ENCODE data around the gene ODAD3.

- no peak for TF ChIP-seq EZH2 (IDR thresholded peaks at IDR 0.05)
- TF ChIP-seq, protein P1, sequence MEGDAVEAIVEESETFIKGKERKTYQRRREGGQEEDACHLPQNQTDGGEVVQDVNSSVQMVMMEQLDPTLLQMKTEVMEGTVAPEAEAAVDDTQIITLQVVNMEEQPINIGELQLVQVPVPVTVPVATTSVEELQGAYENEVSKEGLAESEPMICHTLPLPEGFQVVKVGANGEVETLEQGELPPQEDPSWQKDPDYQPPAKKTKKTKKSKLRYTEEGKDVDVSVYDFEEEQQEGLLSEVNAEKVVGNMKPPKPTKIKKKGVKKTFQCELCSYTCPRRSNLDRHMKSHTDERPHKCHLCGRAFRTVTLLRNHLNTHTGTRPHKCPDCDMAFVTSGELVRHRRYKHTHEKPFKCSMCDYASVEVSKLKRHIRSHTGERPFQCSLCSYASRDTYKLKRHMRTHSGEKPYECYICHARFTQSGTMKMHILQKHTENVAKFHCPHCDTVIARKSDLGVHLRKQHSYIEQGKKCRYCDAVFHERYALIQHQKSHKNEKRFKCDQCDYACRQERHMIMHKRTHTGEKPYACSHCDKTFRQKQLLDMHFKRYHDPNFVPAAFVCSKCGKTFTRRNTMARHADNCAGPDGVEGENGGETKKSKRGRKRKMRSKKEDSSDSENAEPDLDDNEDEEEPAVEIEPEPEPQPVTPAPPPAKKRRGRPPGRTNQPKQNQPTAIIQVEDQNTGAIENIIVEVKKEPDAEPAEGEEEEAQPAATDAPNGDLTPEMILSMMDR (IDR thresholded peaks at IDR 0.05): no peak
These were observed 23.4 kb upstream of the ODAD3 start for GRCh38 chr19:11458236-11458900.

Data from neural progenitor cell (in vitro differentiated cells).